ENCODE measurements around the gene TCF7L1.

TCF7L1 gene

GRCh38 chr2:85168942-85169341 is 35.8 kb downstream of the TCF7L1 start:
- H3K4me3 ChIP-seq (ENCODE audit: low read length): no peak overlapping the region
- no peaks in the 10 kb centered on the region for H4K20me1 ChIP-seq (ENCODE audit: insufficient read depth, low read length)
- H3K27ac ChIP-seq (ENCODE audit: low read length): no peak overlapping the region
- no peaks in the 10 kb centered on the region for H3K36me3 ChIP-seq (replicated peaks; ENCODE audit: low read depth, low read length)
- peaks cover 7% of the 10 kb centered on the region for H3K9me3 ChIP-seq (ENCODE audit: insufficient read depth, low read length)
- no peak overlapping the region for H2AFZ ChIP-seq (ENCODE audit: low read depth, low read length)
- H3K27me3 ChIP-seq (ENCODE audit: low read depth, low read length): no peaks in the 10 kb centered on the region
- TF ChIP-seq EZH2phosphoT487 (IDR thresholded peaks at IDR 0.05; ENCODE audit: low read depth): no peak
- TF ChIP-seq, protein P1, sequence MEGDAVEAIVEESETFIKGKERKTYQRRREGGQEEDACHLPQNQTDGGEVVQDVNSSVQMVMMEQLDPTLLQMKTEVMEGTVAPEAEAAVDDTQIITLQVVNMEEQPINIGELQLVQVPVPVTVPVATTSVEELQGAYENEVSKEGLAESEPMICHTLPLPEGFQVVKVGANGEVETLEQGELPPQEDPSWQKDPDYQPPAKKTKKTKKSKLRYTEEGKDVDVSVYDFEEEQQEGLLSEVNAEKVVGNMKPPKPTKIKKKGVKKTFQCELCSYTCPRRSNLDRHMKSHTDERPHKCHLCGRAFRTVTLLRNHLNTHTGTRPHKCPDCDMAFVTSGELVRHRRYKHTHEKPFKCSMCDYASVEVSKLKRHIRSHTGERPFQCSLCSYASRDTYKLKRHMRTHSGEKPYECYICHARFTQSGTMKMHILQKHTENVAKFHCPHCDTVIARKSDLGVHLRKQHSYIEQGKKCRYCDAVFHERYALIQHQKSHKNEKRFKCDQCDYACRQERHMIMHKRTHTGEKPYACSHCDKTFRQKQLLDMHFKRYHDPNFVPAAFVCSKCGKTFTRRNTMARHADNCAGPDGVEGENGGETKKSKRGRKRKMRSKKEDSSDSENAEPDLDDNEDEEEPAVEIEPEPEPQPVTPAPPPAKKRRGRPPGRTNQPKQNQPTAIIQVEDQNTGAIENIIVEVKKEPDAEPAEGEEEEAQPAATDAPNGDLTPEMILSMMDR (IDR thresholded peaks at IDR 0.05; ENCODE audit: low read depth, low read length): no peak
- H3K4me1 ChIP-seq (ENCODE audit: low read length): no peaks in the 10 kb centered on the region
- no peaks in the 10 kb centered on the region for H3K79me2 ChIP-seq (ENCODE audit: low read length)
- H3K4me2 ChIP-seq (ENCODE audit: low read length): no peak overlapping the region
- H3K9ac ChIP-seq (ENCODE audit: low read length): no peak overlapping the region

DNA sequence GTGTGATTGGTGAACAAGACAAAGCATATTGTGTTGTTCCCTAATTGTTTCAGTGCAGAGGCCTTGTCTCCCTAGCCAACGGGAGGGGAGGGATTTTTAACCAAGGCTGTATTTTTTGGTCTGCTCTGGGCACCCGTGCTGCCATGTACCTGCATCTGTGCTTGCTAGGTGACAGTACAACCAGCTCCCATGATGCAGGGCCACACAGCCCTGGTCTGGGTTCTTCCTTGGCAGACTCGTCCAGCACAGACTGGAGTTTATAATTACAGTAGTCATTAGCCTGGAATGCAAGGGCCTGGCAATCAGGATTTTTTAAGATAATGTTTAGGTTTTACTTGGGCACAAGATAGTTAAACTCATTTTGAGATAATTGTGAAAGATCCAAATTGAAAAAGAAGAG is 36.4 kb downstream of the TCF7L1 start:
- Histone ChIP-seq H3K36me3 (replicated peaks; ENCODE audit: low read depth, low read length) (no peaks in the 10 kb centered on the region), H3K27ac (ENCODE audit: low read length) (no peak overlapping the region), H2AFZ (ENCODE audit: low read depth, low read length) (no peak overlapping the region), H3K9ac (ENCODE audit: low read length) (no peak overlapping the region), H4K20me1 (ENCODE audit: insufficient read depth, low read length) (no peaks in the 10 kb centered on the region), H3K4me1 (ENCODE audit: low read length) (no peaks in the 10 kb centered on the region), H3K27me3 (ENCODE audit: low read depth, low read length) (no peaks in the 10 kb centered on the region), H3K4me3 (ENCODE audit: low read length) (no peak overlapping the region), H3K9me3 (ENCODE audit: insufficient read depth, low read length) (peaks cover 7% of the 10 kb centered on the region), H3K79me2 (ENCODE audit: low read length) (no peaks in the 10 kb centered on the region), H3K4me2 (ENCODE audit: low read length) (no peak overlapping the region)
- no peak for TF ChIP-seq EZH2phosphoT487 (IDR thresholded peaks at IDR 0.05; ENCODE audit: low read depth)
- TF ChIP-seq, protein P1 (IDR thresholded peaks at IDR 0.05; ENCODE audit: low read depth, low read length): no peak

- Histone ChIP-seq H3K79me2 (ENCODE audit: low read length) (no peaks in the 10 kb centered on the region), H2AFZ (ENCODE audit: low read depth, low read length) (no peak overlapping the region), H4K20me1 (ENCODE audit: insufficient read depth, low read length) (no peaks in the 10 kb centered on the region), H3K27me3 (ENCODE audit: low read depth, low read length) (no peaks in the 10 kb centered on the region), H3K36me3 (replicated peaks; ENCODE audit: low read depth, low read length) (no peaks in the 10 kb centered on the region), H3K9me3 (ENCODE audit: insufficient read depth, low read length) (peaks cover 7% of the 10 kb centered on the region), H3K4me2 (ENCODE audit: low read length) (no peak overlapping the region), H3K9ac (ENCODE audit: low read length) (no peak overlapping the region), H3K27ac (ENCODE audit: low read length) (no peak overlapping the region), H3K4me3 (ENCODE audit: low read length) (no peak overlapping the region), H3K4me1 (ENCODE audit: low read length) (no peaks in the 10 kb centered on the region)
- TF ChIP-seq, protein P1 (IDR thresholded peaks at IDR 0.05; ENCODE audit: low read depth, low read length): no peak
- TF ChIP-seq EZH2phosphoT487 (IDR thresholded peaks at IDR 0.05; ENCODE audit: low read depth): no peak
Observed at GRCh38 chr2:85170938-85171475, 37.8 kb downstream of the TCF7L1 start.

GRCh38 chr2:85171916-85172315 is 38.7 kb downstream of the TCF7L1 start:
- H4K20me1 ChIP-seq (ENCODE audit: insufficient read depth, low read length): no peaks in the 10 kb centered on the region
- H3K36me3 ChIP-seq (replicated peaks; ENCODE audit: low read depth, low read length): no peaks in the 10 kb centered on the region
- TF ChIP-seq EZH2phosphoT487 (IDR thresholded peaks at IDR 0.05; ENCODE audit: low read depth): no peak
- TF ChIP-seq, protein P1 (IDR thresholded peaks at IDR 0.05; ENCODE audit: low read depth, low read length): no peak

More at GRCh38 chr2:85171916-85172315, 38.7 kb downstream of the TCF7L1 start:
- H2AFZ ChIP-seq (ENCODE audit: low read depth, low read length): no peak overlapping the region
- H3K27ac ChIP-seq (ENCODE audit: low read length): no peak overlapping the region
- H3K9ac ChIP-seq (ENCODE audit: low read length): no peak overlapping the region
- peaks cover 7% of the 10 kb centered on the region for H3K9me3 ChIP-seq (ENCODE audit: insufficient read depth, low read length)
- H3K4me3 ChIP-seq (ENCODE audit: low read length): no peak overlapping the region
- no peaks in the 10 kb centered on the region for H3K27me3 ChIP-seq (ENCODE audit: low read depth, low read length)
- no peaks in the 10 kb centered on the region for H3K79me2 ChIP-seq (ENCODE audit: low read length)
- H3K4me2 ChIP-seq (ENCODE audit: low read length): no peak overlapping the region
- no peaks in the 10 kb centered on the region for H3K4me1 ChIP-seq (ENCODE audit: low read length)
